Hepatocyte (in vitro differentiated cells): Measurements from ENCODE around the gene ARHGEF4. TPM values are rescaled to one million over a fixed set of nuclear protein-coding genes. Genes with fewer than 3 reads are reported as not detected.

Experiments
- DNase-seq: peaks from one replicate; pipeline ENCODE4 v3.0.0-alpha.2; 2016; ENCODE audit warnings: low spot score
- H2AFZ ChIP-seq: fragments of 200-600 bp; sonication (generic); 2 replicates; pipeline ENCODE4 v1.6.0; 2016; ENCODE audit warnings: antibody characterized with exemption, mild to moderate bottlenecking
- H3K27ac ChIP-seq: fragments of 200-600 bp; sonication (generic); 2 replicates; pipeline ENCODE4 v1.5.1; 2016; ENCODE audit warnings: mild to moderate bottlenecking
- H3K27me3 ChIP-seq: fragments of 200-600 bp; sonication (generic); 2 replicates; pipeline ENCODE4 v1.6.1; 2016
- H3K36me3 ChIP-seq: fragments of 200-600 bp; sonication (generic); replicated peaks from 2 replicates; pipeline ENCODE4 v1.5.1; 2016; ENCODE audit warnings: low read depth; ENCODE audit not compliant: insufficient read depth
- H3K4me1 ChIP-seq: fragments of 200-600 bp; sonication (generic); 2 replicates; pipeline ENCODE4 v1.5.1; 2016; ENCODE audit warnings: mild to moderate bottlenecking, moderate library complexity; ENCODE audit not compliant: insufficient read depth
- H3K4me2 ChIP-seq: fragments of 200-600 bp; sonication (generic); 2 replicates; pipeline ENCODE4 v1.6.0; 2016
- H3K4me3 ChIP-seq: fragments of 200-600 bp; sonication (generic); 2 replicates; pipeline ENCODE4 v1.5.1; 2016; ENCODE audit warnings: mild to moderate bottlenecking
- H3K79me2 ChIP-seq: fragments of 200-600 bp; sonication (generic); 2 replicates; pipeline ENCODE4 v1.6.0; 2017; ENCODE audit warnings: mild to moderate bottlenecking
- H3K9me2 ChIP-seq: fragments of 200-600 bp; sonication (generic); replicated peaks from 2 replicates; pipeline ENCODE4 v1.6.0; 2017; ENCODE audit warnings: mild to moderate bottlenecking; ENCODE audit not compliant: insufficient read depth
- H3K9me3 ChIP-seq: fragments of 200-600 bp; sonication (generic); 2 replicates; pipeline ENCODE4 v1.5.1; 2016; ENCODE audit warnings: low read depth, mild to moderate bottlenecking
- H4K20me1 ChIP-seq: fragments of 200-600 bp; sonication (generic); 2 replicates; pipeline ENCODE4 v1.6.0; 2016; ENCODE audit warnings: mild to moderate bottlenecking; ENCODE audit not compliant: insufficient read depth, poor library complexity, severe bottlenecking
- CTCF ChIP-seq: fragments of 200-600 bp; sonication (generic); IDR thresholded peaks from 2 replicates; pipeline ENCODE4 v1.5.1; 2016; ENCODE audit warnings: antibody characterized with exemption, mild to moderate bottlenecking; ENCODE audit not compliant: poor library complexity
- EZH2 ChIP-seq: fragments of 200-600 bp; sonication (generic); IDR thresholded peaks from 2 replicates; pipeline ENCODE4 v1.6.1; 2016; ENCODE audit warnings: antibody characterized with exemption, mild to moderate bottlenecking, borderline replicate concordance
- EZH2phosphoT487 ChIP-seq: fragments of 200-600 bp; sonication (generic); IDR thresholded peaks from one replicate; pipeline ENCODE4 v1.6.1; 2018; ENCODE audit warnings: antibody characterized with exemption, mild to moderate bottlenecking, low read depth, moderate library complexity; ENCODE audit not compliant: unreplicated experiment, severe bottlenecking
- WGBS: methylation state at CpG from one replicate; pipeline ENCODE4 v1.1.6; 2016; ENCODE audit warnings: low lambda C conversion rate; ENCODE audit errors: missing lambda C conversion rate; 5-methylcytosine and 5-hydroxymethylcytosine counted together
- polyA plus RNA-seq: library from polyadenylated mRNA; unstranded; fragments of >200 nt; fragmentation: Nextera tagmentation; extraction: Ambion mirVana; gene quantifications from 2 replicates; pipeline ENCODE4 v1.2.1, GENCODE V29; 2016
- total RNA-seq: library from RNA; depleted of rRNA; stranded (reverse); fragments of >200 nt; gene quantifications from 2 replicates; pipeline ENCODE4 v1.2.3, GENCODE V29; 2014

Gene ARHGEF4
- total and polyA plus RNA-seq, 2 experiments from 2014 or later, result 11.2 to 15.8 TPM

DNA sequence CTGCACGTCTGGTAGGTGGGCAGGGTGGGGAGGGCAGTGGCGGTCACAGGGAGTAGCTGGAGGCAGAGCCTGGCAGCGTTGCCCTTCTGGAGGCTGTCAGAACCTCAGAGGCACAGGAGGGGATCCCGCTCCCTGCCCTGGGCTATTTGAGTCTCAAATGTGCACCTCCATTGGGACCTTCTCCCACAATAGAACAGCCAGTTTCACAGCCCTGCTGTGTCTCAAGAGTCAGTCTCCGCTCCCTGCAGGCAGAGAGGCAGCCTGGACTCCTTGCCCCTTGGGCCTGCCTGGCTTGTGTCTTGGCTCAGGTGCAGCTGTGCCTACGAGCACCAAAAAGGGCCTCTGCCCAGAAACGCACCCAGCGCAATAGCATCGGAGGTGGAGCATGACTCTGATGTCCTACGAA lies 199.1 kb downstream of the ARHGEF4 start:
- DNase-seq, result no peak
- H3K4me2 ChIP-seq, result peak overlapping the region; percentile 96
- H3K4me3 ChIP-seq, result peak overlapping the region; percentile 36
- no peaks in the 10 kb centered on the region for H3K27me3 ChIP-seq
- H3K4me1 ChIP-seq, result peaks cover 12% of the 10 kb centered on the region
- H2AFZ ChIP-seq, result no peak overlapping the region
- H3K36me3 ChIP-seq, result no peaks in the 10 kb centered on the region
- no peaks in the 10 kb centered on the region for H3K9me3 ChIP-seq
- H3K27ac ChIP-seq, result no peak overlapping the region
- no peaks in the 10 kb centered on the region for H3K9me2 ChIP-seq
- WGBS, result 67% methylated on average over 10 of the region's 10 CpGs
- no peaks in the 10 kb centered on the region for H4K20me1 ChIP-seq
- H3K79me2 ChIP-seq, result no peaks in the 10 kb centered on the region
- TF ChIP-seq CTCF, result no peak
- TF ChIP-seq EZH2, result peak; percentile 28
- TF ChIP-seq EZH2phosphoT487, result no peak

DNA sequence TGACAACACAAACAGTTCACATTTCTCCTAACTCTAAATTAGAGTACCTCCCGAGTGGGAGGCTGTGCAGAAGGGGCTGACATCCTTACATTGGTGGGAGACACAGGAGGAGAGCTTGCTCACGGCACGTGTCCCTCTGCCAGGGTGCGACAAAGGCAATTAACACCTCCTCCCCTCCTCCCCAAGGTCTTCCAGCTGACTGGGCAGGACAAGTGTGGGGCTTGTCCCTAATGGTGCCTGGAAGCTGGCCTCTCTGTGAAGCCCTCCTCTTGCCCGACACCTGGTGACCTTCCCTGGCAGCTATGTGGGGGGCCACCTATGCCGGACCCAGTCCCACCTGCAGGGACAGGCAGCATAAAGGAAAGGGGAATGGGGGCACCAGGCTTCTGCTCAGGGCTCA lies 199.6 kb downstream of the ARHGEF4 start:
- Histone ChIP-seq H3K36me3 (no peaks in the 10 kb centered on the region), H3K4me1 (peaks cover 12% of the 10 kb centered on the region), H3K9me2 (no peaks in the 10 kb centered on the region), H3K4me2 (peak overlapping the region; percentile 96), H3K9me3 (no peaks in the 10 kb centered on the region), H4K20me1 (no peaks in the 10 kb centered on the region), H3K4me3 (no peak overlapping the region), H2AFZ (no peak overlapping the region), H3K27me3 (no peaks in the 10 kb centered on the region), H3K79me2 (no peaks in the 10 kb centered on the region), H3K27ac (no peak overlapping the region)
- DNase-seq, result no peak
- TF ChIP-seq EZH2 (no peak), CTCF (no peak), EZH2phosphoT487 (no peak)
- 66% methylated on average over 6 of the region's 6 CpGs for WGBS

- H2AFZ ChIP-seq, result no peak overlapping the region
- H3K9me2 ChIP-seq, result no peaks in the 10 kb centered on the region
- no peaks in the 10 kb centered on the region for H3K79me2 ChIP-seq
- peaks cover 12% of the 10 kb centered on the region for H3K4me1 ChIP-seq
- H3K27me3 ChIP-seq, result no peaks in the 10 kb centered on the region
- WGBS, result 91% methylated on average over 11 of the region's 11 CpGs
- no peak overlapping the region for H3K4me2 ChIP-seq
- no peak overlapping the region for H3K27ac ChIP-seq
- no peak for TF ChIP-seq EZH2phosphoT487
- no peak for TF ChIP-seq CTCF
- TF ChIP-seq EZH2, result no peak
- DNase-seq, result no peak
- no peaks in the 10 kb centered on the region for H3K9me3 ChIP-seq
- no peak overlapping the region for H3K4me3 ChIP-seq
- no peaks in the 10 kb centered on the region for H3K36me3 ChIP-seq
- H4K20me1 ChIP-seq, result no peaks in the 10 kb centered on the region
These were observed 200.1 kb downstream of the ARHGEF4 start for GRCh38 chr2:131036696-131037397.
